ENCODE results near the gene GSS.

GSS gene

DNA sequence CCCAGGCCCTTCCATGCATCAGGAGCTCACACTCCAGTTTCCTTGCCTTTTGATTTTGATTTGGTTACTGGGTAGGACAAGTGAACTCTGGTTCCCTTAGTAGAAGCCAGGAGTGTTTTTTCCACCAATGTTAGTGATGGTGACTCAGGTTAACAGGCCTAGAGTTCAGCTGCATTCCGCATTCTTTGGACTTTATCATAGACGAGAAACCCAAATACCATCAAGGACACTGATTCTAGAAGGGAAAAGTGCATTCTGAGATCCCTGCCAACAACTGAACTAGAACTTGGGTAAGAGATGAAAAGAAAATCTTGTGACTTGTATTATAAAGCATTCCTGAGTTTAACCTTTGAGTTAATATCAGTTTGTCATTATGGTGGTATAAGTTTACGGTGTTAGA is 8.9 kb downstream of the GSS start:
- Histone ChIP-seq H3K4me1 (ENCODE audit: control insufficient read depth, insufficient read depth, low read length, poor library complexity, severe bottlenecking) (no peaks in the 10 kb centered on the region), H3K4me3 (ENCODE audit: insufficient read depth, low read depth, low read length, poor library complexity, severe bottlenecking) (no peak overlapping the region), H3K9me3 (ENCODE audit: control insufficient read depth, low read length) (no peaks in the 10 kb centered on the region), H3K27me3 (replicated peaks; ENCODE audit: control insufficient read depth, insufficient read depth, low read length, poor library complexity, severe bottlenecking) (no peaks in the 10 kb centered on the region), H3K27ac (ENCODE audit: insufficient read depth, low read length, poor library complexity, severe bottlenecking) (no peak overlapping the region), H3K36me3 (ENCODE audit: control insufficient read depth, insufficient read depth, low read length) (peaks cover 43% of the 10 kb centered on the region)
- DNase-seq = no peak

DNA sequence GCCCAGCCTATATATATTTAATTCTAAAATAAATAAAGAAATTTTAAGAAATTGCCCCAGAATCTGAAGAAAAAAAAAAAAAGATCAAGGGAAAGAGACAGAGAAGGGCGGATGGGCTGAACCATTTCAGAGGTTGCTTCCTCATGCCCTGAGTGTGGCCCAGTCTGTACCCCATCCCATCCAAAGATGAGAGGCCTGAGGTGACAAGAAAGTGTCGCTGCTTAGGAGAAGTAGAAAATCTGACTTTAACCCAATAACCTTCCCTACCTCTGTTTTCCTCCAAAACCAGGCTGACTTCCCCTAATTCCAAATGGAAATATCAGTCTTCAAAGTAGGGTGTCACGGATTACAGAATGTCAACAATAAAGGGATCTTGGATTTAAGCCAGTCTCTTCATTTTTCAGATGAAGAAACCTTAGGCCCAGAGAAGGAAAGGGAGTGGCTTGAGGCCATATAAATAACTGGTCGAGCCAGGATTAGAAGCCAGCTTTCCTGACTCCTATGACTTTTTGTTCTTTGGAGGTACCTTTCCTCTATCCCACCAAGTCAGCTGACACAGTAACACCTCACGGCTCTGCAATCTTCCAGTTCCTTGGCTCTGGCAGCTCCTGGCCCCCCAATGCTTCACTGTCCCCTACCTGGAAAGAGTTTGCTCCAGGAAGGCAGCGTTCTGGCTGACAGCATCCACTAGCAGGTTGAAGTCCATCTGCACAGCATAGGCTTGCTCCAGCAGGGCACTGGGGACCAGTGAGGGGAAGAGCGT is 10.1 kb downstream of the GSS start:
- Histone ChIP-seq H3K27me3 (replicated peaks; ENCODE audit: control insufficient read depth, insufficient read depth, low read length, poor library complexity, severe bottlenecking) (no peaks in the 10 kb centered on the region), H3K4me3 (ENCODE audit: insufficient read depth, low read depth, low read length, poor library complexity, severe bottlenecking) (no peak overlapping the region), H3K9me3 (ENCODE audit: control insufficient read depth, low read length) (no peaks in the 10 kb centered on the region), H3K27ac (ENCODE audit: insufficient read depth, low read length, poor library complexity, severe bottlenecking) (no peak overlapping the region), H3K4me1 (ENCODE audit: control insufficient read depth, insufficient read depth, low read length, poor library complexity, severe bottlenecking) (no peaks in the 10 kb centered on the region), H3K36me3 (ENCODE audit: control insufficient read depth, insufficient read depth, low read length) (peaks cover 49% of the 10 kb centered on the region)
- DNase-seq = no peak

DNA sequence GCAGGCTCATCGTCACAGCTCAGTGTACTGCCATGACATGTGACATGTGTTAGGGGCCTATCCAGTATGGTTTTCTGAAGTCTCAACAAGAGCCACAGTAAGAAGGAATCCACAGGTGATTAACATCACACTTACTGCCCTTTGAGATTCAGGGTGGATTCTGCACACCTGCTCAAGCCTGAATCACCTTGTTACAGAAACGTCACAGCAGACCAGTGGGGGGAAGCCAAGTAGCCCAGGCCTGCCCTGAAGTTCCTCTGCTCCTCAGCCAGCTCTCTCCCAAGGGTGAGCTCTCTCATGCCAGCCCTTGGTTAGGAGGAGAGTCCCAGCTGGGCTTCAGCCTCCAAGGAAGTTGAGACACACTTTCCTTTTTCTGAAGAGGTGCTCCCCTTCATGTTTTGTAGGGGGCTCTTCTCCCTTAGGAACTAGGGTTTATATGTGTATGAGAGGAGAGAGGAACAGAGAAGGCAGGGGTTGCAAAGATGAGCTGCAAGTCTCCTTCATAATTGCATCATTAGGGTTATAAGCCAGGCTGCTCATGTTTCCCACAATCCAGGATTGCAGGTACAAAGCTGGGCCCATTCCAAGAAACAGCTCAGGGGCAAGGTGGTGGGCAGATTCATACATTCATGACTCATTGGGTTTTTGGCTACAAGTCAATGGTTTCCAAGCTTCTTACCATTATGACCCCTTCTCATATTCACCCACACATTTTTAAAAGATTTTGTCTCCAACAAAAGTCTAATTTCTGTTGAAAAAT is 11.6 kb downstream of the GSS start:
- no peak overlapping the region for H3K4me3 ChIP-seq (ENCODE audit: insufficient read depth, low read depth, low read length, poor library complexity, severe bottlenecking)
- H3K9me3 ChIP-seq (ENCODE audit: control insufficient read depth, low read length) = no peaks in the 10 kb centered on the region
- no peak for DNase-seq
- no peaks in the 10 kb centered on the region for H3K27me3 ChIP-seq (replicated peaks; ENCODE audit: control insufficient read depth, insufficient read depth, low read length, poor library complexity, severe bottlenecking)
- H3K36me3 ChIP-seq (ENCODE audit: control insufficient read depth, insufficient read depth, low read length) = peaks cover 44% of the 10 kb centered on the region
- no peak overlapping the region for H3K27ac ChIP-seq (ENCODE audit: insufficient read depth, low read length, poor library complexity, severe bottlenecking)
- no peaks in the 10 kb centered on the region for H3K4me1 ChIP-seq (ENCODE audit: control insufficient read depth, insufficient read depth, low read length, poor library complexity, severe bottlenecking)

DNA sequence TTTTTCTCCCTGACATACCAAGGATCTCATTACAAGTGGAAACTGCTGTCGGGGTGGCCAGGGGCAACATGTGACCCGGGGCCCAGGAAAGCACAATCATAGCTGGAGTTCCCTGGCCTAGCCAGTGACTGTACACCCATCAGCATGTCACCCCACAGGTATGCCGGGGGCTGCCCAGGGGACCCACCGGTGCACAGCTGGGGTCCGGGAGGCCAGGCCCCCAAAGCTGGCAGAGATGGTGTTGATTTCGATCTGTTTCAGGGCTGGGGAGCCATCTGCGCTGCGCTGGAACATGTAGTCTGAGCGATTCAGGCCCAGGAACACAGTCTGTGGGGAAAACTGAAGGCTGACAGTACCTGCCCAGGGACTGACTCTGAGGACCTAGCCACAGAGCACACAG is 13.3 kb downstream of the GSS start:
- peaks cover 46% of the 10 kb centered on the region for H3K36me3 ChIP-seq (ENCODE audit: control insufficient read depth, insufficient read depth, low read length)
- no peaks in the 10 kb centered on the region for H3K9me3 ChIP-seq (ENCODE audit: control insufficient read depth, low read length)
- H3K4me3 ChIP-seq (ENCODE audit: insufficient read depth, low read depth, low read length, poor library complexity, severe bottlenecking) = no peak overlapping the region
- no peaks in the 10 kb centered on the region for H3K27me3 ChIP-seq (replicated peaks; ENCODE audit: control insufficient read depth, insufficient read depth, low read length, poor library complexity, severe bottlenecking)
- no peak overlapping the region for H3K27ac ChIP-seq (ENCODE audit: insufficient read depth, low read length, poor library complexity, severe bottlenecking)
- no peak for DNase-seq
- H3K4me1 ChIP-seq (ENCODE audit: control insufficient read depth, insufficient read depth, low read length, poor library complexity, severe bottlenecking) = no peaks in the 10 kb centered on the region

DNA sequence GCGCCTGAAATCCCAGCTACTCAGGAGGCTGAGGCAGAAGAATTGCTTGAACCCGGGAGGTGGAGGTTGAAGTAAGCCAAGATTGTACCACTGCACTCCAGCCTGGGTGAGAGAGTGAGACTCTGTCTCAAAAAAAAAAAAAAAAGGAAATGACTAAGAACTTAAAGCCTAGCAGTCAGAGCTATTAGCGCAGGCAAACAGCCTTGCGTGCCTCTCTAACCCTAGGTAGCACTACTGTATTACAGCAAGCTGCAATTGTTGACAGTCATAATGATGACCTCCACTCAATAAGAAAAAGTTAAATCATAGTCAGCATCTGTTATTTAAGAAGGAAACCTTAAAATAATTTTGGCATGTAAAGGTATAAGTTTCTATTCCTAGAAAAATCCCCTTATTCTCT is 14.4 kb downstream of the GSS start:
- no peak for DNase-seq
- Histone ChIP-seq H3K36me3 (ENCODE audit: control insufficient read depth, insufficient read depth, low read length) (peaks cover 43% of the 10 kb centered on the region), H3K27ac (ENCODE audit: insufficient read depth, low read length, poor library complexity, severe bottlenecking) (no peak overlapping the region), H3K4me3 (ENCODE audit: insufficient read depth, low read depth, low read length, poor library complexity, severe bottlenecking) (no peak overlapping the region), H3K9me3 (ENCODE audit: control insufficient read depth, low read length) (no peaks in the 10 kb centered on the region), H3K4me1 (ENCODE audit: control insufficient read depth, insufficient read depth, low read length, poor library complexity, severe bottlenecking) (no peaks in the 10 kb centered on the region), H3K27me3 (replicated peaks; ENCODE audit: control insufficient read depth, insufficient read depth, low read length, poor library complexity, severe bottlenecking) (no peaks in the 10 kb centered on the region)

GRCh38 chr20:34940081-34940481 is 15.5 kb downstream of the GSS start:
- H3K36me3 ChIP-seq (ENCODE audit: control insufficient read depth, insufficient read depth, low read length) = peaks cover 45% of the 10 kb centered on the region
- no peak overlapping the region for H3K27ac ChIP-seq (ENCODE audit: insufficient read depth, low read length, poor library complexity, severe bottlenecking)
- no peak for DNase-seq
- H3K4me1 ChIP-seq (ENCODE audit: control insufficient read depth, insufficient read depth, low read length, poor library complexity, severe bottlenecking) = no peaks in the 10 kb centered on the region
- H3K9me3 ChIP-seq (ENCODE audit: control insufficient read depth, low read length) = no peaks in the 10 kb centered on the region
- no peaks in the 10 kb centered on the region for H3K27me3 ChIP-seq (replicated peaks; ENCODE audit: control insufficient read depth, insufficient read depth, low read length, poor library complexity, severe bottlenecking)
- H3K4me3 ChIP-seq (ENCODE audit: insufficient read depth, low read depth, low read length, poor library complexity, severe bottlenecking) = no peak overlapping the region

DNA sequence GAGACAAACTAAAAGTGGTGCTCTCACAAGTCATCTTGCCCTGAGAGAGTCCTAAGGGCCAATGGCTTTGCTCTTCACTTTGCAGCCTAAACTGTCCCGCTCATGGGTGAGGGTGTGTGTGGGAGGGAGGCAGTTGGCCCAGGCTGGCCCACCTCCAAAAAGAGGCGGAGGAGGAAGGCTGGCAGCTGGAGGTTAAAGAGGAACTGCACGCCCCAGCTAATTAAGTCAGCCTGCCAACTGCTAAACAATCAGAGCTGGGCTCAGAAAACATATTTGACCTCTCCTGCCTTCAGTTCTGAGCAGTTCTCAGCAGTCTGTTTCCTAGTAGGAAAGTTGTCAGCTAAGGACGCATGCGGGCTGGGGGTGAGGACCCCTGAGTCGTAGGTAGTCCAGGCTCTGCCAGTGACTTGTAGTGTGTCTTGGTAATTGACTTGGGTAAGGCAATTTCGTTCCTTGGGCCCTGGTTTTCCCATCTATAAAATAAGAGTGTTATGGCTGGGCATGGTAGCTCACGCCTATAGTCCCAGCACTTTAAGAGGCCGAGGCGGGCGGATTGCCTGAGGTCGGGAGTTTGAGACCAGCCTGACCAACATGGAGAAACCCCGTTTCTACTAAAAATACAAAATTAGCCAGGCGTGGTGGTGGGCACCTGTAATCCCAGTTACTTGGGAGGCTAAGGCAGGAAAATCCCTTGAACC is 17.0 kb downstream of the GSS start:
- Histone ChIP-seq H3K4me3 (ENCODE audit: insufficient read depth, low read depth, low read length, poor library complexity, severe bottlenecking) (no peak overlapping the region), H3K36me3 (ENCODE audit: control insufficient read depth, insufficient read depth, low read length) (peaks cover 40% of the 10 kb centered on the region), H3K27me3 (replicated peaks; ENCODE audit: control insufficient read depth, insufficient read depth, low read length, poor library complexity, severe bottlenecking) (no peaks in the 10 kb centered on the region), H3K27ac (ENCODE audit: insufficient read depth, low read length, poor library complexity, severe bottlenecking) (no peak overlapping the region), H3K4me1 (ENCODE audit: control insufficient read depth, insufficient read depth, low read length, poor library complexity, severe bottlenecking) (no peaks in the 10 kb centered on the region), H3K9me3 (ENCODE audit: control insufficient read depth, low read length) (no peaks in the 10 kb centered on the region)
- no peak for DNase-seq

- Histone ChIP-seq H3K9me3 (ENCODE audit: control insufficient read depth, low read length) (no peaks in the 10 kb centered on the region), H3K4me1 (ENCODE audit: control insufficient read depth, insufficient read depth, low read length, poor library complexity, severe bottlenecking) (no peaks in the 10 kb centered on the region), H3K27ac (ENCODE audit: insufficient read depth, low read length, poor library complexity, severe bottlenecking) (no peak overlapping the region), H3K36me3 (ENCODE audit: control insufficient read depth, insufficient read depth, low read length) (peaks cover 33% of the 10 kb centered on the region), H3K27me3 (replicated peaks; ENCODE audit: control insufficient read depth, insufficient read depth, low read length, poor library complexity, severe bottlenecking) (no peaks in the 10 kb centered on the region), H3K4me3 (ENCODE audit: insufficient read depth, low read depth, low read length, poor library complexity, severe bottlenecking) (no peak overlapping the region)
- no peak for DNase-seq
Measured at GRCh38 chr20:34931771-34932170, 23.8 kb downstream of the GSS start.

GRCh38 chr20:34928411-34928810 is 27.2 kb downstream of the GSS start:
- no peak overlapping the region for H3K27ac ChIP-seq (ENCODE audit: insufficient read depth, low read length, poor library complexity, severe bottlenecking)

GRCh38 chr20:34927736-34928135 is 27.9 kb downstream of the GSS start:
- H3K4me1 ChIP-seq (ENCODE audit: control insufficient read depth, insufficient read depth, low read length, poor library complexity, severe bottlenecking) = no peaks in the 10 kb centered on the region
- H3K4me3 ChIP-seq (ENCODE audit: insufficient read depth, low read depth, low read length, poor library complexity, severe bottlenecking) = no peak overlapping the region
- peak overlapping the region; percentile 14 for H3K27ac ChIP-seq (ENCODE audit: insufficient read depth, low read length, poor library complexity, severe bottlenecking)
- no peaks in the 10 kb centered on the region for H3K9me3 ChIP-seq (ENCODE audit: control insufficient read depth, low read length)
- DNase-seq = no peak
- no peaks in the 10 kb centered on the region for H3K27me3 ChIP-seq (replicated peaks; ENCODE audit: control insufficient read depth, insufficient read depth, low read length, poor library complexity, severe bottlenecking)
- H3K36me3 ChIP-seq (ENCODE audit: control insufficient read depth, insufficient read depth, low read length) = peaks cover 26% of the 10 kb centered on the region

More at GRCh38 chr20:34928411-34928810, 27.2 kb downstream of the GSS start:
- H3K4me1 ChIP-seq (ENCODE audit: control insufficient read depth, insufficient read depth, low read length, poor library complexity, severe bottlenecking) = no peaks in the 10 kb centered on the region
- no peak for DNase-seq
- peaks cover 21% of the 10 kb centered on the region for H3K36me3 ChIP-seq (ENCODE audit: control insufficient read depth, insufficient read depth, low read length)
- H3K9me3 ChIP-seq (ENCODE audit: control insufficient read depth, low read length) = no peaks in the 10 kb centered on the region
- H3K27me3 ChIP-seq (replicated peaks; ENCODE audit: control insufficient read depth, insufficient read depth, low read length, poor library complexity, severe bottlenecking) = no peaks in the 10 kb centered on the region
- no peak overlapping the region for H3K4me3 ChIP-seq (ENCODE audit: insufficient read depth, low read depth, low read length, poor library complexity, severe bottlenecking)

Data from effector memory CD4-positive, alpha-beta T cell (primary cell).